Upper lobe of left lung (tissue), 4 donors: Measurements from ENCODE around the gene ERGIC1.

Experiments used
- EP300 ChIP-seq, 4 donors: sonication (generic); formaldehyde crosslinking; IDR thresholded peaks; one replicate each; pipeline ENCODE4 v1.5.1; 2017; ENCODE audit warnings: antibody characterized with exemption in 4 of 4, control low read depth in 2 of 4
- POLR2A ChIP-seq, 4 donors: fragments of 450-650 bp; IDR thresholded peaks; one replicate each; pipeline ENCODE4 v1.5.1; 2016 to 2017; ENCODE audit warnings: antibody characterized with exemption in 4 of 4, mild to moderate bottlenecking in 2 of 4
- POLR2AphosphoS5 ChIP-seq, 2 donors: sonication (generic); formaldehyde crosslinking; IDR thresholded peaks; one replicate each; pipeline ENCODE4 v1.5.1; 2017; ENCODE audit warnings: antibody characterized with exemption in 2 of 2

GRCh38 chr5:172844577-172844838, 10.5 kb downstream of the ERGIC1 start:
- TF ChIP-seq EP300 (IDR thresholded peaks at IDR 0.05) (no peak), POLR2AphosphoS5 (IDR thresholded peaks at IDR 0.05) (no peak), POLR2A (IDR thresholded peaks at IDR 0.05) (no peak)
